GM12878 (cell line): Measurements from ENCODE around the gene C1orf198.

ENCODE experiments used
- CTCF ChIP-seq, 3 experiments: IDR thresholded peaks in 2 of 3; conservative IDR thresholded peaks in 1 of 3; 2 replicates each; pipeline ENCODE4 v1.5.1; 2011; ENCODE audit warnings: low read depth in 3 of 3, low read length in 3 of 3, mild to moderate bottlenecking in 3 of 3, control low read depth in 2 of 3, moderate library complexity in 2 of 3, inconsistent platforms in 1 of 3, mixed read lengths in 1 of 3; ENCODE audit not compliant: control insufficient read depth in 2 of 3, insufficient read depth in 1 of 3; ENCODE audit errors: extremely low read depth in 1 of 3
- SRF ChIP-seq, 2 experiments: IDR thresholded peaks; 2 replicates each; pipeline ENCODE4 v1.6.1; 2011; ENCODE audit warnings: low read depth in 2 of 2, low read length in 2 of 2, mild to moderate bottlenecking in 1 of 2, moderate library complexity in 1 of 2

GRCh38 chr1:230844561-230844960 lies 23.8 kb downstream of the C1orf198 start:
- TF ChIP-seq SRF (IDR thresholded peaks at IDR 0.05; ENCODE audit: low read depth in 2 of 2, low read length in 2 of 2) (no peak), CTCF (IDR thresholded peaks at IDR 0.05 in 2 of 3, conservative IDR thresholded peaks at IDR 0.05 in 1 of 3; ENCODE audit: control insufficient read depth in 2 of 3, extremely low read depth in 1 of 3, insufficient read depth in 1 of 3, low read depth in 3 of 3, low read length in 3 of 3) (no peak)
